Islet of Langerhans (tissue), 1 donor: Measurements from ENCODE around the gene NXT1.
"Not testable (repeated sequence)": the region's sequence is repeated elsewhere in the genome, so short reads cannot be mapped to it uniquely, and the experiment has no call there.

ENCODE experiments used
- FAIRE-seq: peaks from one replicate; lab custom pipeline; 2011; peaks lifted over from hg19 to GRCh38; lab: Jason Lieb, UNC

Gene NXT1

DNA sequence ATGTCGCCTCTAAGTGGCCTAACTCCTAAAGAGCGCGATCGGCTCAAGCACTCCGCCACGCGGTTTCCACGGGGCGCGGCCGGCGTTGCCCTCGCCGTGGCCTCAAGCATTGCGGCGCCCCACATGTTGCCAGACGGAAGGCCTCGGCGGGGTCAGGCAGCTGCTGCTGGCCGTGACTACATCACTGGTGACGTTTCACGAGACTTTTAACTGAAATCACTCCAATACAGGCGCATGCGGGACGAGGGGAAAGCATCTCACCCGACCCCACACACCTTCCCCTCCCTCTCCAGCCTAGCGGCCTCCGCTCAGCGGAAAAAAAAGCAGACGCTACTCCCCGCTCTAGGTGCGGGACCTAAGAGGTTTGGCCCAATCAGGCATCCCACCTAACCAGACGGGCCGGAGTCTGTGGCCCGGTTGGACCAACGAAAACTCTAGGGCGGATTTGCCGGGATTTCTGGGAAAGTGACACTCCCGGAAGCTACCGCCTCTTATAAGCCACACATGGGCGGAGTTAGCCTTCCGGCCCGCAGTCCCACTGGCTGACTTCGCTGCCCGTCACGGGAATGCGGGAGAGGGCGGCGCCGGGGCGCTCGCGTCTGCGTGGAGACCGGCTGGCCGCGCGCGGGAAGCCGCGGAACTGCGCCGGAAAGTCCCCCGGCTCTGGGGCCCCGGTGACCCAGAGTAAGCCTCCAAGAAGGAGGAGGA is at the start of gene NXT1:
Gene NXT1, plus strand, starts transcription at position 596 of the 708 bp plus-strand sequence. CDS start 3,251 bp downstream, outside the sequence.
- FAIRE-seq: peak; percentile 70

DNA sequence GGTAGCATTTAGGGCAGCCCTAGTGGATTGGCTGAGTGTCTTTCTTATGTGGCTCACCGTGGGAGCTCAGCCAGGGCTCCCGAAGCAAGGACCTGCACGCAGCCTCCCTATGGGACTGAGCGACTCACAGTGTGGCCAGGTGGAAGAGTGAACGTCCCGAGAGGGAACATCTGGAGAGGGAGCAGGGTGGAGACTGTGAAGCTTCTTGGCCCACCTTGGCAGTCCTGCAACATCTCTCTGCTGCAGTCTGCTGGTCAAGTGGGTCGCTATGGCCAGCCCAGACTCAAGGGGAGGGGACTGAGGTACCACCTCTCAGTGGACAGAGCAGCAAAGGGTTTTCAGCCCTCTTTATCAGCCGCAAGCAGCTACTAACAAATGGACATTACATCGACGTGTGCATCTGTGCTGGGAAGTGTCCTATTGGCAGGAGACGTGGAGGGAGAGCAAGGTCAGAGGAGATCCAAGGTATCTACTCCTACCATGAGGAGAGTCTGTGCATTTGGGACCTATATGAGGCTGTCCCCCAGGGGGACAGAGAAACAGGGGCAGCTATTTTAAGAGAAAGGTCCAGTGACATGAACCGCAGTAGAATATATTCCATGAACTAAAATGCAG is 49.0 kb upstream of the NXT1 start:
- no peak for FAIRE-seq

DNA sequence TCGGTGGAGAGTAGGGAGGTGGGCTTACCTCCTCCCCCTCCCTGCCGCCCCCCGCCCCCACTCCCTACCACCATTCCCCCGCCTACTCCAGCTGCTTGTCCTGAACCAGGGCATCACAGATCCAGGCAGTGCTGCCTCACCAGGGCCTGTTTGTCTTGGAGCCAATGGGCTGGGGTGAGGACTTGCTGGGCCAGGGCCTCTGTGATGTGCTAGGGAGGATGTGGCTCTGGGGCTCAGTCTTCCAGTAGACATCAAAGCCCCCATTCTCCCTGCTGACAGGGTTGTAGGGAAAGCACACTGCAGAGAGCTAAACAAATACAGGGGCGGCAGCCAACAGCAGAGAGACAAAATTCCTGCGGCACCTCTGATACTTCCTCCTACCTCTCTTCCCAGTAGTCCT is 48.2 kb upstream of the NXT1 start:
- FAIRE-seq: no peak

DNA sequence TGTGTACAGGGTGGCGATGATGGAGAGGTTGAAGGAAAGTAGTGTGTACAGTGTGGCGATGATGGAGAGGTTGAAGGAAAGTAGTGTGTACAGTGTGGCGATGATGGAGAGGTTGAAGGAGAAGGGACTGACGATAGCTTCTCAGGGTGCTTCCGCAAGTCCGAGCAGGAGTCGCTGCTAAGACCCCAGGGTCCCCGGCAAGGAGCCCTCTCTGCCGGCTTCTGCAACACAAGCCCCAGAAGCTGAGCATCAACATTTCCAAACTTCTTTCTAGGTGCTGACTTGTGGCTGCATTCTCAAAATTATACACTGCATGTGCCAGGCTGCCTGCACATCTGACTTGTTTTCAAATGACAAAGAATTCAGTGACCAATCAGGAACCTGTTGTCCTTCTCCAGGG is 47.8 kb upstream of the NXT1 start:
- FAIRE-seq: no peak

DNA sequence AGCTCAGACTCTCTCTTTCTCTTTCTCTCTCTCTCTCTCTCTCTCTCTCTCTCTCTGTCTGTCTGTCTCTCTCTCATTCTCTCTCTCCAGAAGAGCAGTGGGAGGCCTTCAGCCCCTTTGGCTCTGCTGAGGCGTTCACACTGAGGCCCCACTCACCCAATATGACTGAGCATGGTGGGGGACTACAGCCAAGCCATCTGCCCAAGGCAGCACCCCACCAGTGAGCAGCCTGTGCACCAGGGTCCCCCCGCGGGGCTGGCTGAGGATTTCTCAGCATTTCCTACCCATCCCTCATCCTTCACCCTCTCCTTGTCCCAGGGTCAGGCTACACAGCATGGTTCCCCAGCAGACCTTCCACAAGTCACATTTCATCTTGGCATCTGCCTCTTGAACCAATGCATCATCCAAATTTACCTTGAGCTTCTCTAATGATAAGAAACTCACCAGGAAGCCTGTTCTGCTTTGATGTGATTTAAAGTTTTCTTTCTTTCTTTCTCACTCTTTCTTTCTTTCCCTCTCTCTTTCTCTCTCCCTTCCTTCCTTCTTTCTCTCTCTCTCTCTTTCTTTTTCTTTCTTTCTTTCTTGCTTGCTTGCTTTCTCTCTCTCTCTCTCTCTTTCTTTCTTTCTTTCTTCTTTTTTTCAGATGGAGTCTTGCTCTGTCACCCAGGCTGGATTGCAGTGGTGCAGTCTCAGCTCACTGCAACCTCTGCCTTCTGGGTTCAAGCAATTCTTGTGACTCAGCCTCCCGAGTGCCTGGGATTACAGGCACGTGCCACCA is 47.1 kb upstream of the NXT1 start:
- FAIRE-seq: no peak

DNA sequence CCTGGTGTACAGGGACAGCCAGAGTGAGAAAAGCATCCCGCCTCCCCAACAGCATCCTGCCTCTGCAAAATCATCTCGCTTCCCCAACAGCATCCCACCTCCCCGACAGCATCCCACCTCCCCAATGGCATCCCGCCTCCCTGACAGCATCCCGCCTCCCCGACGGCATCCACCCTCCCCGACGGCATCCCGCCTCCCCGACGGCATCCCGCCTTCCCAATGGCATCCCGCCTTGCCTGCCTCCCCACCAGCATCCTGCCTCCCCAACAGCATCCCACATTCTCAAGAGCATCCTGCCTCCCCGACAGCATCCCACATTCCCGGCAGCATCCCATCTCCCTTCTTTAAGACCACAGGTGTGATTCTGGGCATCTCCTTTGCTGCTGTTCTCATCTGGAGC is 46.0 kb upstream of the NXT1 start:
- no peak for FAIRE-seq

DNA sequence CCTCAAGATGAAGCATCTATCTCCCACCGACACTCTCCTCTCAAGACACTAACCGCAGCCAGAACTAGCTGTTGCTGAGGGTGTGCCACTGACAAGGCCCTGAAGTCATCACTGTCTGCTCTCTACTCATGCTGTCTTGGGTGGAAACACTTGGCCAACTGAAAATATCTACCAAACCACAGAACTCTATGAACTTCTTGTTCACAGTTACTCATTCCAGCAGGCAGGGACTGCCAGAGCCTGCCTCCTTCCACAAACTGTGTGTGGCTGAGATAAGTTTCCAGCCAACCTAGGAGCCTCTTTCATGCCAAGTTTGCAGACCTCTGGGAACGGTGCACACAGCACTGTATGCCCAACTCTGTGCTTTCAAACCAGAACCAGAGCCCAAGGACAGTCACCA is 45.5 kb upstream of the NXT1 start:
- no peak for FAIRE-seq

DNA sequence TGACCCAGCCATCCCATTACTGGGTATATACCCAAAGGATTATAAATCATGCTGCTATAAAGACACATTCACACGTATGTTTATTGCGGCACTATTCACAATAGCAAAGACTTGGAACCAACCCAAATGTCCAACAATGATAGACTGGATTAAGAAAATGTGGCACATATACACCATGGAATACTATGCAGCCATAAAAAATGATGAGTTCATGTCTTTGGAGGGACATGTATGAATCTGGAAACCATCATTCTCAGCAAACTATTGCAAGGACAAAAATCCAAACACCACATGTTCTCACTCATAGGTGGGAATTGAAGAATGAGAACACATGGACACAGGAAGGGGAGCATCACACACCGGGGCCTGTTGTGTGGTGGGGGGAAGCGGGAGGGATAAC is 43.2 kb upstream of the NXT1 start:
- not testable (repeated sequence) for FAIRE-seq

DNA sequence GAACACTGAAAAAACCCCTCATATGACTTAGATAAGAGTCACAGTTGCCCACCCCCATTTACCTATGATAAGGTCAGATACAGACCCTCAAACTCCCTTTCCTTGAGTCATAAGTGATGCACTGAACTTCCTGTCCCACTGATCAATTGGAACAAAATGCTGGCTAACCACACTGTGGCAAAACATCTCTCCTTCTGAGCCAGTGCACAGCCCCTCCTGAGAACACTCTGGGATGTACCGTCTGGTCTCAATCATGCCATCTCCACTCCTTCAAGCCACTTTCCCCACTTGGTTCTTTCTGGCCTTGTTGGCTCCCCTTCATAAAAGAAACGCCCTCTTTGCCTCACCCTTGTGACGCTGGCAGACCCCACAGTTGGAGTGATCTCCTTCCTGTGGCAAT is 42.6 kb upstream of the NXT1 start:
- no peak for FAIRE-seq

DNA sequence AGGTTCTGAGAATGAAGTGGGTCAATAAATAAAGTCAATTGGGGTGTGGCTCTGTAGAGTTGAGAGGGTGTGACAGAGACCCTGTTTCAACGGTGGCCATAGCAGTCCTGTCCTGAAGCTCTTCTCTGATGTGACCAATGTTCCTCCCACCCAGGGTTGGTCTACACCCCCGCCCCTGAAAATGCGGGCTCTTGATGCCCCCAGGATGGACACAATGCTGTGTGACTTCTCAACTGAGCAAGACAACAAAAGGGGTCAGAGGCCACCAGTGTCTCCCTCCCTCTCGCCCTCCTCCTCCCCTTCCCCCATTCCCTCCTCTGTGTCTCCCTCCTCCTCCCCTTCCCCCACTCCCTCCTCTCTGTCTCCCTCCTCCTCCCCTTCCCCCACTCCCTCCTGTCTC is 41.7 kb upstream of the NXT1 start:
- FAIRE-seq: no peak

DNA sequence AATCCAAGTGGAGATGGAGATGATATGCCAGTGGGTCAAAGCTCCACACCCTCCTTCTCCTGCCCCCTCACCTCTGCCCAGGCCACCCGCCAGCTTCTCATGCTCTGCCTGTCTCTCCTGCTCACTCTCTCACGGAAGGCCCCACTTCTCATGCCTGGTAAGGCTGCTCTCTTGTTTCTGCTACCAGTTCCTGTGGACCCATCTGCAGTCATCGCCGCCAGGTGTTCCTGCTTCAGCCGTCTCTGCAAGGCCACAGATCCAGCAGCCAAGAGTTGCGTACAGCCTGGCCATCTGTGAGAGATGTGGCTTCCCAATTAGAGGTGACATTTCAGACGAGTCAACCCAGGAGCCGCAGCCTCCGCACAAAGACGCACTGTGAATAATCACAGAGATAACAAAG is 40.8 kb upstream of the NXT1 start:
- no peak for FAIRE-seq

DNA sequence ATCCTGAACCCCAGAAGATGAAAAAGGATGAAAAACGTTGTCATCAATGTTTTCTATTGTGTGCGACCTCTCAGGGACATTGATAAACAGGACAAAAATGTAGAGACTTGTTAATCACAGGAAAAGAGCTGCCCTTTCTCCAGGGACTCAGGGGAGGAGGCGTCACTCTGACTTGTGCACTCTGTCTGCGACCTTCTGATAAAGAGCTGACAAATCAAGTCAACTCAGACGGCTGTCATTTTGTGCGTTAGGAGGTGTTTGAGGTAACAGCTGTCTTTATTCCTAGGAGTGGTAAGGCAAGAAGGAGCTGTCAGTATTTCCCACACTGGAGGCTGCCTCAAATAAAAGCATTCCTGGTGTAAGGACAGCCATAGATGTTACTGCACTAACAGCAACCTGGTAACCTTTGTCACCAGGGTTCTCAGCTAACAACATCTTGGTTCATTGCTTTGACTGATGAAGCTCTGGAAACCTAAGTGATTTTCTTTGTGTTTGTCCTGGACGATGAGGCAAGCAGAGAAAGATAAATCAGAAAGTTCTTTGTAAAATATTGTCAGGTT is 38.6 kb upstream of the NXT1 start:
- no peak for FAIRE-seq

DNA sequence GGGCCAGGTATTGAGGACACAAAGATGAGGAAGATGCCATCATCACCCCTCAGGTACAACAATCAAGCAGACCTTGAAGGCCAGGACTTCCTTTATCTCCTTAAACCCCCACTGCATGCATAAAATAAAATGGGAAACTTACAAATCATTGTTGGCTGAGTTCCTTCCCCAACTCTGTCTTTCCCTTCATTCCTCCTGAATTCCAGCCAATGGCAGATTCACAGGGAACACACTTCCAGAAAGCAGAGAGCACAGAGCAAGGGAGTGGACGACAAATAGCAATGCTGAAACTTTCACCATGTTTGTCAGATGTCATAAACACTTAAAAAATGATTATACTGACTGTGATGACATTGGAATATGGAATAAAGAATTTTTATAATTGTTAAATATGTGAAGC is 37.3 kb upstream of the NXT1 start:
- no peak for FAIRE-seq

DNA sequence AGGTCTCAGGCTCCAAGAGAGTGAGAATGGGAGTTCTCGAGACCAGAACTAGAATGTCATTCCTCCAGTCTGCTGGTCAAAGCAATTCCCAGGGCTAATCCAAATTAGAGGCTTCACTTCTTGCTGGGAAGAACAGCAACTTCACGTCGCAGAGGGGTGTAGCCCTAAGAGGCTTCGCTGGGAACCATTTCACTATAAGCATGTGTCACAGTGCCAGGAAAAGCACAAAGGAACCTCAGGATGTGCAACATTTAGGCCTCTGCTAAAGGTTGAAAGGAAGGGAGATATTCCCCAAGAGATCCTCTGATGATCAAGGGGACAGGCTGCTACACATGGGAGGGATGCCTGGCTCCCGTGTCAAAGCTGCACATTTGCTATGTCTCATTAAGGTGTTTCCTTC is 35.9 kb upstream of the NXT1 start:
- FAIRE-seq: no peak

DNA sequence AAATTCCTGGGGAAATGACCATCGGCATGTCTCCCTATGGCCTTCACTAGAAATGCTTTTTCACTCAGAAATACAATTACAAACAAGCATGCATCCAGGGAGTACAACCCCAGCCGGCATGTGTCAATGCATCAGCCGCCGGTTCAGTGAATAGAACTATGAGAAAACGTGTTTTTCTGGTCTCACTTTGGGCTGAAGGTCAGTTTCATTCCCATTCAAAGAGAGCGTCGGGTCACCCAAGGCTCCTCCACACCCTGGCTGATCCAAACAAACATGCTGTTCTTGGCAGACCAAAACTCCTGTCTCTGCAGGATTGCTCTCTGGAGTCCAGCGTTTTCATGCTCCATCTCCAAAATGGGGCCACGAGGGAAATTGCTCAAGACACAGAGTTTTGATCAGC is 35.5 kb upstream of the NXT1 start:
- no peak for FAIRE-seq

DNA sequence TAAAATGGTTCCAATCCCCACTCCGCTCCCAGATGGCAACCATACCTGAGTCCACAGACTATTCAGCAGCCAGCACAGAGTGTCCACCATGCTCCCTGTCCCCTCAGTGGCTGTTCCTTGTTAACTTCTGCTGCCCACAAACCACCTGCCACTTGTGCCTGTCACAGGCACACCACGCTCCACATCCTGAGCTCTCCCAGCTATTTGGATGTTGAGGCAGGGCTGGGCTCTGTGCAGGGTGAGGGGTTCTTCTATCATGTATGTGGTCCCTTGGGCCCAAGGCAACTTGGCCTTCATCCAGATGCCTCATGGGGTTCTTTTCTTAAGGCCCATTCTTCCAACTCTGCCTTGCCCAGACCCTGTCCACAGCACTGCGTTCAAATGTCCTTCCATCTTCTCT is 34.0 kb upstream of the NXT1 start:
- no peak for FAIRE-seq

DNA sequence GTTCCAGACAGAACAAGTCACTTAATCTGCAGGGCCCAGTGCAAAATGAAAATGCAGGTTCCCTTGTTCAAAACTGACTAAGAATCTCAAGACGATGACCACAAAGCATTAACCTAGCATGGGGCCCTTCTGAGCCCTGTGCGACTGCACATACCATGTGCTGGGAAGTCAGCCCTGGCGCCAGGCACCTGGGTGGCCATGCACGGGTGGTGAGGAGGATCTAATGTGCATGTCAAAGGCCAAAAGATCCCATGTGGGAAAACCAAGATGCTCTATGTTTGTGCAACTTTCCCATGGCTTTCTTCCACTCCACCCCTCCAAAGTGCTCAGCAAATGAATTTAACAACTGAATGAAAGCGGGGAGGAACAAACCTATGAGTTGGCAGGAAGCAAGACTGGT is 33.5 kb upstream of the NXT1 start:
- FAIRE-seq: no peak

DNA sequence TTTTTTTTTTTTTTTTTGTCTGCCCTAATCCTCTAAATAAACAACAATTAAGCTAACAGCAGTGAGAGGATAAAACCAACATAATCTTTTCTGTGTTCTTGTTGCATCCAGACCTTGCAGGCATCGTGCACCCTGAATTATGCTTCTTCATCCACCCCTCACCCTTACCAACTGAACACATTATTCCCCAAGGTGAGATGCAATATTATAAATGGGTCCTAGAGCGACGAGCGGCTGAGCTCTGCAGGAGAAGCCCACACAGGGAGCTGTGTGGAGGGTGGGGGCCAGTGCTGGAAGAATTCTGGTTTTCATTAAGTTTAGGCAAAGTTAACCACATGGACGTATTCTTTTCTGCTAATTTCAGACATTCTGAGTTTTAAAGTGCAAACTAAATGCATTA is 32.2 kb upstream of the NXT1 start:
- no peak for FAIRE-seq

DNA sequence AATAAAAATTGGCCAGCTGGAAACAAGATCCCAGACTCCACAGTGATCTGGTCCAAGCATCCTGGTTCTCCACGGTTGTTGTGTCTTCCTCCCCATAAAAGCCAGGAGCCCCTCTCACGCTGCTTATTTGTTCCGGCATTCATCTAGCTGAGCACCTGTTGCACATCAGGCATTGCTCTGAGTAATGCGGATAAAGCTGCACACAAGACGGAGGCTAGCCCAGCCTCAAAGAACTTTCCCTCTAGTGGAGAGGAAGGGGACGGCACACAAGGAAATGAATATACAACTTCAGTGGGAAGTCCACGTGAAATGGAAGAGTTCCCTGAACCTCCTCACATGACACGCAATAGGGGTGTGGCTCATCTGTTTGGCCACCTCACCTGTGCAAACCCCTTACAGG is 30.3 kb upstream of the NXT1 start:
- FAIRE-seq: no peak

DNA sequence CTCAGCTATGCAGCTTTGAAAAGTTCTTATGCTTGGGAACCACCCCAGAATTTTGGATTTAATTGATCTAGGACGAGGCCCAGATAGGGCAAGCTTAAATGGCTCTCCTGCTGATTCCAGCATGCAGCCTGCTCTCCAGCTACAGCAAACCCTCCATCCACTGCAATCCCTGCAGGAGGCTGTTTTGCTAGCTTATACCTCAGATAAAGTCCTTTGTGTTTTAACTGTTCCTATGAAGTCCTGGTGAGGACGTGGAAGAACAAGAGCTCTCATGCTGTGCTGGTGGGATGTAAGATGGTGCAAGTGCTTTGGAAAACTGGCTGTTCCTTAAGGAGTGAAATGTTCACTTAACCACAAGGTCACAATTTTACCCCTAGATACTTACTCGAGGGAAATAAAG is 25.5 kb upstream of the NXT1 start:
- FAIRE-seq: no peak

DNA sequence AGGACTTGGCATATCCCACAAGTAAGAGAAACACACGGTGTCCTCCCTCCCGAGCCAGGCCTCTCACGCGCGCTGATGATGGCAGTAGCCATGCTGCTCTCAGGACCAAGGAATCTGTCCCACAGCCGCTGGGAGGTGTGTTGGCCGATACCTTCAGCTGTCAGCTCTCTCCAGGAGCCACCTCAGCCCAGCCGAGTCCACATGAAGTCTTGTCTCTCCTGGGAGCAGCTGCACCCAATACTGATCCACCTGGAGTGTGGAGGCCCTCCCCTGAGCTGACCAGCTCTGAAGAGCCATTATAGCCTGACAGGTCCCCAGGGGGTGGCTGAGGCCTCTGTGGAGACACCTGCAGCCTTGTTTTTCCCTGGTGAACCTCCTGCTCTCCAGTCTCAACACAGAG is 23.8 kb upstream of the NXT1 start:
- FAIRE-seq: no peak

DNA sequence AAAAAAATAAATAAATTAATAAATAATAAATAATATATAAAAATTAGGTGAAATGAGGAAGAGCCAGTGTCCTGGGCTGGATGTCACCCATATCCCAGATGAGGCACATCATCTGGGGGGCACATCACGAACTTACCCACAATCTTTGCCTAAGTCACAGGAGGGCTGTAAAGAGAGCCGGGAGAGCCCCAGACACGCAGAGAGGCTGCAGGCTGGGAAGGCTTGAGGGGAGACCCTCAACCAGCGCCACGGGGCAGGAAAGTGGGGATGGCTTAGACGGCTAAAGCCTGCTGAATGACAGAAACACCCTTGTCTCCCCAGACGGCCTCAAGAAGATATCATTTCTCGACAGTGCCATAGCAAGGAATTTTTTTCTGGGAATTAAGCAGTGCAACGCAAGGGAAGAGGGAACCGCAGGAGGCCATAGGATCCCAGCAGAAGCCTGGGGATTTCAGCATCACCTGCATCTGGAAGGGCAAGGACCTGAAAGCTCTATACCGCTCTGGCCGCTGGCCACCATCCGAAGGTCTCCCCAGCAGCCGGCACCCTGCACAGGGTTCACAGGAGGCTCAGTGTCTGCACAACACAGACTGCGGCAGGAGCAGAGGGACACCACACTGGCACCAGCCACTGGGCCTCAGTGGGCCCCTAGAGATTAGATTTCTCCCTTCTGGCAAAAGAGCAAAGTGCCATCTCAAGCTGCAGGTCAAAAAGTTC is 22.8 kb upstream of the NXT1 start:
- no peak for FAIRE-seq
